H9 (cell line): ENCODE measurements around the gene EED. TPM values are rescaled to one million over a fixed set of nuclear protein-coding genes. Genes with fewer than 3 reads are reported as not detected.

Source experiments
- DNase-seq: peaks from one replicate; pipeline ENCODE4 v3.0.0-alpha.2; 2017
- H2AFZ ChIP-seq: one replicate; pipeline ENCODE4 v1.6.1; 2013; ENCODE audit warnings: mild to moderate bottlenecking, low read length, control low read depth, moderate library complexity
- H2AK5ac ChIP-seq: 2 replicates; pipeline ENCODE4 v1.6.1; 2013; ENCODE audit warnings: low read length, control low read depth, mixed read lengths; ENCODE audit not compliant: insufficient read length
- H2BK120ac ChIP-seq: one replicate; pipeline ENCODE4 v1.6.1; 2013; ENCODE audit warnings: low read depth, mild to moderate bottlenecking, low read length, control low read depth, inconsistent platforms; ENCODE audit not compliant: poor library complexity, severe bottlenecking
- H2BK12ac ChIP-seq: 2 replicates; pipeline ENCODE4 v1.6.1; 2013; ENCODE audit warnings: low read length, control low read depth, mixed read lengths, low read depth; ENCODE audit not compliant: insufficient read length
- H2BK15ac ChIP-seq: 2 replicates; pipeline ENCODE4 v1.6.1; 2013; ENCODE audit warnings: low read depth, low read length, control low read depth
- H2BK20ac ChIP-seq: one replicate; pipeline ENCODE4 v1.6.1; 2013; ENCODE audit warnings: low read depth, mild to moderate bottlenecking, low read length, control low read depth, inconsistent platforms; ENCODE audit not compliant: poor library complexity, severe bottlenecking
- H2BK5ac ChIP-seq: 2 replicates; pipeline ENCODE4 v1.6.1; 2013; ENCODE audit warnings: low read length, control low read depth, mixed read lengths; ENCODE audit not compliant: insufficient read length
- H3K14ac ChIP-seq: 2 replicates; pipeline ENCODE4 v1.6.1; 2013; ENCODE audit warnings: low read length, control low read depth; ENCODE audit not compliant: insufficient read depth
- H3K18ac ChIP-seq: 2 replicates; pipeline ENCODE4 v1.6.1; 2013; ENCODE audit warnings: low read depth, mild to moderate bottlenecking, mixed read lengths, low read length, control low read depth; ENCODE audit not compliant: insufficient read length
- H3K23ac ChIP-seq: 2 replicates; pipeline ENCODE4 v1.6.1; 2013; ENCODE audit warnings: low read length, control low read depth, mixed read lengths, low read depth; ENCODE audit not compliant: insufficient read length
- H3K23me2 ChIP-seq: 2 replicates; pipeline ENCODE4 v1.6.1; 2013; ENCODE audit warnings: low read depth, mild to moderate bottlenecking, mixed read lengths, low read length, control low read depth; ENCODE audit not compliant: insufficient read length, poor library complexity, severe bottlenecking
- H3K27ac ChIP-seq: 2 replicates; pipeline ENCODE4 v1.5.1; 2013; ENCODE audit warnings: low read length, control low read depth, mixed read lengths, low read depth; ENCODE audit not compliant: insufficient read length
- H3K27me3 ChIP-seq: 2 replicates; pipeline ENCODE4 v1.6.1; 2013; ENCODE audit warnings: low read length, control low read depth, inconsistent platforms; ENCODE audit not compliant: insufficient read depth
- H3K4ac ChIP-seq: 2 replicates; pipeline ENCODE4 v1.6.1; 2013; ENCODE audit warnings: low read depth, mild to moderate bottlenecking, control low read depth, inconsistent platforms, low read length, moderate library complexity
- H3K4me1 ChIP-seq: 2 replicates; pipeline ENCODE4 v1.6.1; 2013; ENCODE audit warnings: low read length, control low read depth, inconsistent platforms; ENCODE audit not compliant: insufficient read depth
- H3K4me2 ChIP-seq: 2 replicates; pipeline ENCODE4 v1.6.1; 2013; ENCODE audit warnings: low read length, control low read depth, mixed read lengths; ENCODE audit not compliant: insufficient read length, insufficient read depth
- H3K56ac ChIP-seq: 2 replicates; pipeline ENCODE4 v1.6.1; 2013; ENCODE audit warnings: low read depth, mild to moderate bottlenecking, mixed read lengths, low read length, control low read depth; ENCODE audit not compliant: insufficient read length
- H3K79me1 ChIP-seq: 2 replicates; pipeline ENCODE4 v1.6.1; 2013; ENCODE audit warnings: low read depth, mild to moderate bottlenecking, moderate library complexity, low read length, control low read depth, inconsistent platforms; ENCODE audit not compliant: insufficient read depth, poor library complexity, severe bottlenecking
- H3K79me2 ChIP-seq: 2 replicates; pipeline ENCODE4 v1.6.1; 2013; ENCODE audit warnings: low read length, control low read depth, inconsistent platforms; ENCODE audit not compliant: insufficient read depth
- H3K9ac ChIP-seq: 2 replicates; pipeline ENCODE4 v1.6.1; 2013; ENCODE audit warnings: low read length, control low read depth, mixed read lengths; ENCODE audit not compliant: insufficient read length; ENCODE audit errors: extremely low read depth
- H3K9me3 ChIP-seq: one replicate; pipeline ENCODE4 v1.6.1; 2013; ENCODE audit warnings: low read depth, low read length, inconsistent platforms; ENCODE audit not compliant: control insufficient read depth
- H3T11ph ChIP-seq: one replicate; pipeline ENCODE4 v1.6.1; 2013; ENCODE audit warnings: mild to moderate bottlenecking, low read length, control low read depth, inconsistent platforms
- H4K20me1 ChIP-seq: one replicate; pipeline ENCODE4 v1.6.1; 2013; ENCODE audit not compliant: control insufficient read depth, insufficient read length, insufficient read depth
- H4K5ac ChIP-seq: 2 replicates; pipeline ENCODE4 v1.6.1; 2013; ENCODE audit warnings: low read depth, mild to moderate bottlenecking, mixed read lengths, low read length, control low read depth; ENCODE audit not compliant: insufficient read length
- H4K8ac ChIP-seq: replicated peaks from 2 replicates; pipeline ENCODE4 v1.6.1; 2013; ENCODE audit warnings: low read length, control low read depth, mixed read lengths, low read depth; ENCODE audit not compliant: insufficient read length
- H4K91ac ChIP-seq: 2 replicates; pipeline ENCODE4 v1.6.1; 2013; ENCODE audit warnings: low read depth, mild to moderate bottlenecking, moderate library complexity, mixed read lengths, low read length, control low read depth; ENCODE audit not compliant: insufficient read length
- H3K27ac Mint-ChIP-seq, 3 experiments: 2 replicates in 2 of 3; 3 replicates in 1 of 3; pipeline ENCODE4 v1.8.0; 2020 to 2021; ENCODE audit warnings: mixed read lengths in 3 of 3, mild to moderate bottlenecking in 1 of 3, moderate library complexity in 1 of 3
- H3K27me3 Mint-ChIP-seq: 2 replicates; pipeline ENCODE4 v1.8.0; 2021; ENCODE audit warnings: low read depth, mild to moderate bottlenecking, moderate library complexity, mixed read lengths
- H3K36me3 Mint-ChIP-seq, 3 experiments: 2 replicates in 2 of 3; 3 replicates in 1 of 3; pipeline ENCODE4 v1.8.0; 2020 to 2021; ENCODE audit warnings: low read depth in 3 of 3, mixed read lengths in 3 of 3; ENCODE audit not compliant: insufficient read depth in 1 of 3
- H3K4me1 Mint-ChIP-seq, 2 experiments: 2 replicates each; pipeline ENCODE4 v1.8.0; 2020; ENCODE audit warnings: mixed read lengths in 2 of 2
- H3K4me3 Mint-ChIP-seq, 2 experiments: 2 replicates in 1 of 2; 3 replicates in 1 of 2; pipeline ENCODE4 v1.8.0; 2020 to 2021; ENCODE audit warnings: mild to moderate bottlenecking in 2 of 2, mixed read lengths in 2 of 2, moderate library complexity in 1 of 2
- H3K9me3 Mint-ChIP-seq, 2 experiments: 2 replicates in 1 of 2; 3 replicates in 1 of 2; pipeline ENCODE4 v1.8.0; 2020; ENCODE audit warnings: mild to moderate bottlenecking in 2 of 2, mixed read lengths in 2 of 2, moderate library complexity in 1 of 2
- CTCF ChIP-seq: fragments of 200-600 bp; sonication (generic); conservative IDR thresholded peaks from 3 replicates; pipeline ENCODE4 v1.8.0; 2021; ENCODE audit warnings: antibody characterized with exemption, mild to moderate bottlenecking
- WGBS: extraction: QIAGEN DNeasy Blood & Tissue Kit; methylation state at CpG from one replicate; pipeline ENCODE4 v1.1.7; 2013; ENCODE audit warnings: missing lambda C conversion rate, low lambda C conversion rate, mixed read lengths; ENCODE audit not compliant: insufficient read length; ENCODE audit errors: extremely low coverage; 5-methylcytosine and 5-hydroxymethylcytosine counted together
- total RNA-seq: library from RNA; stranded (reverse); gene quantifications from 2 replicates; pipeline ENCODE4 v1.2.1, GENCODE V29; 2021

The EED gene
- total RNA-seq, 1 experiment from 2014 or later: 34.1 TPM

DNA sequence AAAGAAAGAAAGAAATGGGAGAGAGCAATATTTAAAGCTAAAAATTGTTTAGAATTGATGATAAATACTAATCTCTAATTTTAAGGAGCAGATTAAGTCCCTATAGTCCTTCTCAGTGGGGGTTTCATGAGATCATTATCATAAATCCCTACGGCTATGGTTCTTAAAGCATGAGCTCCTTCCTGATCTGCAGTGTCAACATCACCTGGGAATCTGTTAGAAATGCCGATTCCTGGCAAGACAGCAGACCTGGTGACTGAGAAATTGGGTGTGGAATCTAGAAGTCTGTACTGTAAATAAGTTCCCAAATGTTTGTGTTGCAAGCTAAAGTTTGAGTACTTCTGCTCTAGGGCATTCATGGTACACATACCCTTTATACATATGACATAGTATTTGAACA is 70.1 kb downstream of the EED start:
- Histone ChIP-seq H2AFZ (no peak overlapping the region), H4K91ac (no peak overlapping the region), H3T11ph (no peak overlapping the region), H2BK15ac (no peak overlapping the region), H3K79me2 (no peaks in the 10 kb centered on the region), H3K56ac (no peak overlapping the region), H2BK12ac (no peak overlapping the region), H2BK20ac (no peak overlapping the region), H3K4ac (no peak overlapping the region), H2BK120ac (no peak overlapping the region), H3K14ac (no peak overlapping the region), H4K20me1 (no peaks in the 10 kb centered on the region), H2AK5ac (no peak overlapping the region), H3K18ac (no peak overlapping the region), H3K27me3 (no peaks in the 10 kb centered on the region), H3K4me2 (no peak overlapping the region), H3K4me1 (no peaks in the 10 kb centered on the region), H3K9ac (no peak overlapping the region), H3K23ac (no peak overlapping the region), H3K9me3 (no peaks in the 10 kb centered on the region), H2BK5ac (no peak overlapping the region), H4K5ac (no peak overlapping the region), H3K79me1 (no peaks in the 10 kb centered on the region), H4K8ac (no peak overlapping the region), H3K27ac (no peak overlapping the region), H3K23me2 (no peaks in the 10 kb centered on the region)
- peaks cover 15 to 25% of the 10 kb centered on the region in 2 experiments for H3K4me1 Mint-ChIP-seq
- H3K27ac Mint-ChIP-seq: no peak overlapping the region
- no CpG with 5 or more reads among the region's 2 CpGs for WGBS
- no peaks in the 10 kb centered on the region for H3K9me3 Mint-ChIP-seq
- H3K4me3 Mint-ChIP-seq: no peak overlapping the region
- peaks cover 16 to 50% (median 36%) of the 10 kb centered on the region in 3 experiments for H3K36me3 Mint-ChIP-seq
- TF ChIP-seq CTCF: no peak
- DNase-seq: no peak
- peaks cover 2% of the 10 kb centered on the region; the same call in 1 of the 2 replicates for H3K27me3 Mint-ChIP-seq

Other genes with a start within 250 kb of the EED start
- 76.4 and 80.4 TPM in 2 replicates for gene PICALM, start 175.7 kb upstream of the EED start, total RNA-seq
- 54.1 and 55.2 TPM in 2 replicates for gene HIKESHI, start 57.5 kb downstream of the EED start, total RNA-seq
- gene CCDC81, start 130.1 kb downstream of the EED start, total RNA-seq: 0.20 and 0.52 TPM in 2 replicates